ENCODE measurements around the gene TLN1.

- TF ChIP-seq CREB1 (CRISPR knock-in tag; IDR thresholded peaks at IDR 0.05) (peak; percentile 77; the same call in 1 of the 2 replicates), IRF1 (CRISPR knock-in tag; IDR thresholded peaks at IDR 0.05) (no peak)
Observed at GRCh38 chr9:35664531-35665470, 67.2 kb downstream of the TLN1 start, which contains the start of gene ARHGEF39.

Data from WTC11 (cell line).